GM19035 (cell line): ENCODE results near the gene SFPQ.
"Not testable (repeated sequence)": the region's sequence is repeated elsewhere in the genome, so short reads cannot be mapped to it uniquely, and the experiment has no call there.

Source experiments
- ATAC-seq: cut with Tn5 transposase; IDR thresholded peaks from one replicate; pipeline ENCODE4 v1.9.1; 2021; ENCODE audit not compliant: unreplicated experiment

SFPQ gene

DNA sequence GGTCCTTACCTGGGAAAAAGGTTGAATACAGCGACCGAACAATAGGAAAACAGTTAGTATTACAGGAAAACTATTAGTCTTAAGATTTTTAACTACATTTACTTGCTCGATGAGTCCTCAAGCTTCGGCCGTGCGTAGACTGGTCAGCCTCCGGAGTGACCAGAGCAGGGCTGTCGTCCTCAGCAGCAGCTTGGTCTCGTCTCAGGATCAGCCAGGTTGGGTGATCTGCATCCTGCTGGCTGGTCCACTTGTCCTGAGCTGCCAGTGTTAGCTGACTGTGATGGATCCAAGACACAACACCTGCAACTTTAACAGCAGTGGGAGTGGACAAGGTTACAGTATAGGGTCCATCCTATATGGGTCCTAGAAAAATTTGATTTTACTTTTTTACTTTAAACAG is 50.2 kb downstream of the SFPQ start:
- ATAC-seq: not testable (repeated sequence)

DNA sequence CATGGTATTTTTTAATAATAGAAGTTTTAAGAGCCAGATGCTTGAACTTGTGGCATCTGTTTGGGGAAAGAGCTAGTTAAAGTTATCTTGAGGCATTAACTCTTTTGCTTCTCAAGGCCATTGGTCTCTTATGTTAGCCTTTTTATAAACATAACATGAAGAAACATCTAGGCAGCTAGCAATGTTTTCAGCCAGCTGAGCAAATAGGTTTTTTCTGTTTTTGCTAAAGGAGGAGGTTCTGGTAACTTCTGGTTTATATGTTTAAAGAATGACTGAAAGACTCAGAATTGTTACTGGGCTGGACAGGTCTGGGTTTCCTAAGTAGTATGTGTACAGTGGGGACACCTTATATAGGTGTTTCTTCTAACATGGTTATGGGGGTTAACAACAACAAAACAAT is 50.7 kb downstream of the SFPQ start:
- ATAC-seq: not testable (repeated sequence)

GRCh38 chr1:35137590-35137989 is 55.4 kb downstream of the SFPQ start:
- not testable (repeated sequence) for ATAC-seq

GRCh38 chr1:35136780-35137179 is 56.2 kb downstream of the SFPQ start:
- ATAC-seq: no peak
